Mesothelial cell of epicardium (in vitro differentiated cells): ENCODE results near the gene RAPGEF1. TPM values are rescaled to one million over a fixed set of nuclear protein-coding genes. Genes with fewer than 3 reads are reported as not detected.

ENCODE experiments used
- DNase-seq, 2 experiments: peaks; one replicate each; pipeline ENCODE4 v3.0.0; 2021; ENCODE audit warnings: low spot score in 2 of 2; ENCODE audit not compliant: unreplicated experiment in 2 of 2
- H3K27ac Mint-ChIP-seq: 2 replicates; pipeline ENCODE4 v1.8.0; 2021; ENCODE audit warnings: mixed read lengths
- H3K27me3 Mint-ChIP-seq: 2 replicates; pipeline ENCODE4 v1.8.0; 2021; ENCODE audit warnings: low read depth, mixed read lengths
- H3K36me3 Mint-ChIP-seq: 2 replicates; pipeline ENCODE4 v1.8.0; 2021; ENCODE audit warnings: mixed read lengths
- H3K4me1 Mint-ChIP-seq: 2 replicates; pipeline ENCODE4 v1.8.0; 2021; ENCODE audit warnings: mixed read lengths
- H3K4me3 Mint-ChIP-seq: 2 replicates; pipeline ENCODE4 v1.8.0; 2021; ENCODE audit warnings: mild to moderate bottlenecking, moderate library complexity, mixed read lengths
- H3K9me3 Mint-ChIP-seq: 2 replicates; pipeline ENCODE4 v1.8.0; 2021; ENCODE audit warnings: mixed read lengths
- CTCF ChIP-seq: fragments of 200-600 bp; sonication (generic); IDR thresholded peaks from one replicate; pipeline ENCODE4 v1.5.0; 2021; ENCODE audit warnings: antibody characterized with exemption; ENCODE audit not compliant: unreplicated experiment
- total RNA-seq: library from RNA; stranded (reverse); gene quantifications from 3 replicates; pipeline ENCODE4 v1.2.1, GENCODE V29; 2021

RAPGEF1 gene
- total RNA-seq, 1 donor from 2014 or later = 50.4 TPM

- no peak for TF ChIP-seq CTCF
- Mint-ChIP-seq H3K36me3 (peaks cover 8% of the 10 kb centered on the region), H3K27ac (no peak overlapping the region), H3K9me3 (peaks cover 18% of the 10 kb centered on the region), H3K4me3 (peak overlapping the region; percentile 19), H3K4me1 (no peaks in the 10 kb centered on the region), H3K27me3 (peaks cover 27% of the 10 kb centered on the region)
- no peak for DNase-seq
These were observed 193.4 kb downstream of the RAPGEF1 start for GRCh38 chr9:131546336-131547084.

- H3K4me3 Mint-ChIP-seq = peak overlapping the region; percentile 17
- no peak overlapping the region for H3K27ac Mint-ChIP-seq
- H3K27me3 Mint-ChIP-seq = peaks cover 25% of the 10 kb centered on the region
- no peaks in the 10 kb centered on the region for H3K4me1 Mint-ChIP-seq
- peaks cover 8% of the 10 kb centered on the region for H3K36me3 Mint-ChIP-seq
- TF ChIP-seq CTCF = no peak
- DNase-seq = no peak
- H3K9me3 Mint-ChIP-seq = peaks cover 18% of the 10 kb centered on the region
These were observed 194.0 kb downstream of the RAPGEF1 start for GRCh38 chr9:131545786-131546335.

DNA sequence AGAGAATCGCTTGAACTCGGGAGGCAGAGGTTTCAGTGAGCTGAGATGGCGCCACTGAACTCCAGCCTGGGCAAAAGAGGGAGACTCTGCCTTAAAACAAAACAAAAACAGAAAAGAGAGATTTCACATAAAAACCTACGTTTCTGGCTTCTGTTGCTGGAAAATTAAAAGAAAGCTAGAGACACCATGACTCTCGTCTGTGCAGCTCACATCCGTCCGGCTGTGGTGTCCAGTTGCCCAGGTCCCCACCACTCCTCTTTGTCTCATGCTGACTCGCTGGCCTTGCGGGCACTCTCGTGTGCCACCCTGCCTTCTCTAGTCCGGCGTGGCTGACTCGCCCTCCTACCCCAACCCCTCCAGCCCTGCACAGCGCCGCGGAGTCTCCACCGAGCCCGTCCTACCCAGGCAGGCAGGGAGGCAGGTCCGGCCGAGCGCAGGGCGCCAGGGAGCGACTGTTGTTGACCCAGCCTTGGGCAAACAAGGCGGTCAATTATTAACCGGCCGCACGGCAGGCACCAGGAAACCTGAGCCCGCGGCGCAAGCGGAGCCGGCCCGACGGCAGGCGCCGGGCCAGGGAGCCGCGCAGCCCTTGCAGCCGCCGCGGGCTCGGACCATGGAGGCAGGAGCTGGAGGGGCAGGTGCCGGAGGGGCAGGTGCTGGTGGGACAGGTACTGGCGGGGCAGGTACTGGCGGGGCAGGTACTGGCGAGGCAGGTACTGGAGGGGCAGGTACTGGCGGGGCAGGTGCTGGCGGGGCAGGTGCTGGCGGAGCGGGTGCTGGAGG lies 194.7 kb downstream of the RAPGEF1 start, which contains the start of gene PRRT1B:
Gene PRRT1B (plus strand): TSS at position 521 of the 783 bp plus-strand sequence. CDS start 93 bp downstream, at position 614.
- TF ChIP-seq CTCF = no peak
- Mint-ChIP-seq H3K36me3 (peaks cover 8% of the 10 kb centered on the region), H3K27me3 (peaks cover 25% of the 10 kb centered on the region), H3K9me3 (peaks cover 18% of the 10 kb centered on the region), H3K27ac (no peak within 1 kb of the TSS), H3K4me1 (no peaks in the 10 kb centered on the region), H3K4me3 (peak within 1 kb of the TSS; percentile 17)
- no peak for DNase-seq

- DNase-seq = no peak
- Mint-ChIP-seq H3K27me3 (peaks cover 14% of the 10 kb centered on the region), H3K27ac (no peak overlapping the region), H3K4me1 (no peaks in the 10 kb centered on the region), H3K4me3 (no peak overlapping the region), H3K36me3 (peaks cover 8% of the 10 kb centered on the region), H3K9me3 (peaks cover 18% of the 10 kb centered on the region)
- no peak for TF ChIP-seq CTCF
These were observed 196.7 kb downstream of the RAPGEF1 start for GRCh38 chr9:131543141-131543540.

- Mint-ChIP-seq H3K36me3 (peaks cover 6% of the 10 kb centered on the region), H3K4me1 (no peaks in the 10 kb centered on the region), H3K9me3 (peaks cover 15% of the 10 kb centered on the region), H3K27ac (no peak overlapping the region), H3K4me3 (no peak overlapping the region), H3K27me3 (no peaks in the 10 kb centered on the region)
- DNase-seq = no peak
- TF ChIP-seq CTCF = no peak
These were observed 200.5 kb downstream of the RAPGEF1 start for GRCh38 chr9:131539223-131539923.
